ENCODE measurements around the gene AKAP12.

- TF ChIP-seq POLR2AphosphoS5 (IDR thresholded peaks at IDR 0.05; ENCODE audit: borderline replicate concordance, low read depth, low read length) = no peak
- no peak for TF ChIP-seq EZH2 (IDR thresholded peaks at IDR 0.05)
- TF ChIP-seq FOXP2 (optimal IDR thresholded peaks at IDR 0.05; ENCODE audit: control extremely low read depth, extremely low read length, insufficient read depth) = no peak
These were observed 2.7 kb downstream of the AKAP12 start for GRCh38 chr6:151242420-151242861.

All from SK-N-MC (cell line).